Activated CD4-positive, alpha-beta T cell treated with anti-CD3 and anti-CD28 coated beads for 36 hours (primary cell): ENCODE data around the gene COL6A2. TPM values are rescaled to one million over a fixed set of nuclear protein-coding genes. Genes with fewer than 3 reads are reported as not detected.

Source experiments
- ATAC-seq: fragments of 200-7000 bp; cut with Tn5 transposase; one replicate; pipeline ENCODE4 v1.10.0; 2021; ENCODE audit warnings: mild to moderate bottlenecking, moderate library complexity
- CTCF ChIA-PET: fragments of 350-600 bp; sonication (Branson Sonifier 250); formaldehyde crosslinking; loops from one replicate; lab custom pipeline; 2021; ENCODE audit warnings: antibody characterized with exemption; lab: Charles Lee
- POLR2A ChIA-PET: fragments of 350-600 bp; sonication (Branson Sonifier 250); formaldehyde crosslinking; loops from one replicate; lab custom pipeline; 2021; ENCODE audit warnings: antibody characterized with exemption, inconsistent platforms; lab: Charles Lee
- DNase-seq: peaks from one replicate; pipeline ENCODE4 v3.0.0-alpha.2; 2020
- H3K27ac Mint-ChIP-seq: one replicate; pipeline ENCODE4 v1.8.0; 2021; ENCODE audit warnings: mixed read lengths
- H3K27me3 Mint-ChIP-seq: one replicate; pipeline ENCODE4 v1.8.0; 2021; ENCODE audit warnings: mixed read lengths
- H3K36me3 Mint-ChIP-seq: one replicate; pipeline ENCODE4 v1.8.0; 2021; ENCODE audit warnings: low read depth, mixed read lengths
- H3K4me1 Mint-ChIP-seq: one replicate; pipeline ENCODE4 v1.8.0; 2021; ENCODE audit warnings: mixed read lengths
- H3K4me3 Mint-ChIP-seq: one replicate; pipeline ENCODE4 v1.8.0; 2021; ENCODE audit warnings: mild to moderate bottlenecking, moderate library complexity, mixed read lengths
- H3K9me3 Mint-ChIP-seq: one replicate; pipeline ENCODE4 v1.8.0; 2021; ENCODE audit warnings: low read depth, mixed read lengths
- intact Hi-C, 2 experiments: fragments of 100-400 bp; cut with DNase I in 1 of 2; cut with micrococcal nuclease in 1 of 2; formaldehyde crosslinking; loops; one replicate each; pipeline versions ENCODE4 v1.14.2 to v1.15.1; 2022 to 2024; cut with DNase I, micrococcal nuclease
- total RNA-seq, 2 experiments: library from RNA; stranded (reverse); gene quantifications; one replicate each; pipeline ENCODE4 v1.2.3, GENCODE V29; 2021

The COL6A2 gene
- total RNA-seq, 2 experiments from 2014 or later = 3.3 to 3.4 TPM

DNA sequence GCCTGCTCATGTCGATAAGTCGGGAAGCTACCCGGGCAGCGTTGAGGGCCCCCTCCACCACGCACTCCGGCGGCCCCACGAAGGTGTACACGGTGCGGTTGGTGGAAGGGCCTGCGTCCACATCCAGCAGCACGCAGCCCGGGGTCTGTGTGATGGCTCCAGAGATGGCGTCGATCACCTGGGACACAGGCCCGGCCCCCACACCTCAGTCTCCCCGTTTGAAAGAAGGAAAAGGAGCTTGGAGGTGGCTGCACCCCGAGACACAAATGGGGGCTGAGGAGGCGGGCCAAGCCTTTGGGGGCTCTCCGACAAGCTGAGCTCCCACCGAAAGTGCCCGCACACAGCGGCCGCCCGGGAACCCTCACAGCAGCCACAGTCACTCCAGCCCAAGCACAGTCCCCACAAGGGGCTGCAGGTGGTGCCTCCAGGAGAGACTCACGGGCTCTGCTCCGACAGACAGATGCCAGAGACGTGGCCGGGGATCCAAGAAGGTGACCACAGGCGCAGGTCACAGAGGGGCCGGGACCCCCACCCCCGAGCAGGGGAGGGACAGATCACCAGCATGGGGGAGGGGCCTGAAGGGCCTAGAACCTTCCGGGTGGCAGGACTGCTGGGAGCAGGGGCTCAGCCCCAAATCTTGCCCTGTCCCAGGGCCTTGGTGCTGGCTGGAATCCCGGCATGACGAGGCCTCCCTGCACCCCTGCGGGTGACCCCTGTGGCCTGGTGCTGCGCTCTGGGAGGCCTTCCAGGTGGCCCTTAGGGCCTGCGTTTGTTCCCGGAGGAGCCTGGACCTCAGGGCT lies 56.4 kb downstream of the COL6A2 start:
- no peak for ATAC-seq
- no peak overlapping the region for H3K27ac Mint-ChIP-seq
- no peaks in the 10 kb centered on the region for H3K36me3 Mint-ChIP-seq
- no peaks in the 10 kb centered on the region for H3K27me3 Mint-ChIP-seq
- no peaks in the 10 kb centered on the region for H3K9me3 Mint-ChIP-seq
- ChIA-PET CTCF (interaction anchor here (2.3 kb wide), 1 partner anchor 11 kb away, joined by 18 read pairs; no protein-coding TSS in a partner anchor), POLR2A (interaction anchor here (1.6 kb wide), 1 partner anchor 10 kb away, joined by 4 read pairs; no protein-coding TSS in a partner anchor)
- intact Hi-C loops = no loop called here
- peak; percentile 2 for DNase-seq
- no peak overlapping the region for H3K4me3 Mint-ChIP-seq
- H3K4me1 Mint-ChIP-seq = no peaks in the 10 kb centered on the region

GRCh38 chr21:46154955-46155513 lies 57.1 kb downstream of the COL6A2 start:
- Mint-ChIP-seq H3K27ac (no peak overlapping the region), H3K27me3 (no peaks in the 10 kb centered on the region), H3K9me3 (no peaks in the 10 kb centered on the region), H3K4me3 (no peak overlapping the region), H3K36me3 (no peaks in the 10 kb centered on the region), H3K4me1 (no peaks in the 10 kb centered on the region)
- CTCF ChIA-PET = no interaction called here
- intact Hi-C loops = no loop called here
- POLR2A ChIA-PET = no interaction called here
- DNase-seq (no peak), ATAC-seq (no peak)

GRCh38 chr21:46155514-46156377 lies 57.8 kb downstream of the COL6A2 start, which contains the start of gene FTCD:
Gene FTCD, minus strand, starts transcription at chr21:46155579. Its CDS starts 56 bp downstream, at chr21:46155523.
- Mint-ChIP-seq H3K36me3 (no peaks in the 10 kb centered on the region), H3K27ac (no peak within 1 kb of the TSS), H3K27me3 (no peaks in the 10 kb centered on the region), H3K9me3 (no peaks in the 10 kb centered on the region), H3K4me3 (no peak within 1 kb of the TSS), H3K4me1 (no peaks in the 10 kb centered on the region)
- ChIA-PET CTCF (no interaction called here), POLR2A (no interaction called here)
- DNase-seq = peak; percentile 1
- no peak for ATAC-seq
- intact Hi-C loops = no loop called here

DNA sequence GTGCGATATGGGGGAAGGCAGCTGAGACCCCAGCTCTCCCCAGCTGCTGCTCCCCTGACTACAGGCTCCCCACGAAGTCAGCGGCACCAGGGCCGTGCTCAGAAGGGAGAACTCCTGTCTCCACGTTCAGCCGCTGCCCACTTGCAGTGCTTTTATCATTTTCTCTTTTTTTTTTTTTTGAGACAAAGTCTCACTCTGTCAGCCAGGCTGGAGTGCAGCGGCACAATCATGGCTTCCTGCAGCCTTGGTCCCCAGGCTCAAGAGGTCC lies 58.4 kb downstream of the COL6A2 start:
- Mint-ChIP-seq H3K4me1 (no peaks in the 10 kb centered on the region), H3K27ac (no peak overlapping the region), H3K27me3 (no peaks in the 10 kb centered on the region), H3K4me3 (no peak overlapping the region), H3K9me3 (no peaks in the 10 kb centered on the region), H3K36me3 (no peaks in the 10 kb centered on the region)
- DNase-seq (no peak), ATAC-seq (no peak)
- ChIA-PET CTCF (no interaction called here), POLR2A (no interaction called here)
- intact Hi-C loops = no loop called here

- DNase-seq = no peak
- intact Hi-C loops = no loop called here
- H3K9me3 Mint-ChIP-seq = no peaks in the 10 kb centered on the region
- H3K27me3 Mint-ChIP-seq = no peaks in the 10 kb centered on the region
- ATAC-seq = no peak
- H3K27ac Mint-ChIP-seq = no peak overlapping the region
- H3K4me3 Mint-ChIP-seq = no peak overlapping the region
- no peaks in the 10 kb centered on the region for H3K36me3 Mint-ChIP-seq
- no peaks in the 10 kb centered on the region for H3K4me1 Mint-ChIP-seq
- POLR2A ChIA-PET = no interaction called here
- CTCF ChIA-PET = no interaction called here
Measured at GRCh38 chr21:46156678-46157077, 58.8 kb downstream of the COL6A2 start.

GRCh38 chr21:46157396-46157986 lies 59.6 kb downstream of the COL6A2 start:
- no peak overlapping the region for H3K4me3 Mint-ChIP-seq
- H3K27me3 Mint-ChIP-seq = no peaks in the 10 kb centered on the region
- H3K36me3 Mint-ChIP-seq = no peaks in the 10 kb centered on the region
- DNase-seq = no peak
- intact Hi-C loops = no loop called here
- H3K27ac Mint-ChIP-seq = no peak overlapping the region
- ChIA-PET POLR2A (no interaction called here), CTCF (interaction anchor here (1.2 kb wide), 2 partner anchors 8 to 15 kb away, joined by 3 read pairs; no protein-coding TSS in a partner anchor)
- no peaks in the 10 kb centered on the region for H3K9me3 Mint-ChIP-seq
- ATAC-seq = no peak
- no peaks in the 10 kb centered on the region for H3K4me1 Mint-ChIP-seq

- no peak for DNase-seq
- Mint-ChIP-seq H3K27ac (no peak overlapping the region), H3K9me3 (no peaks in the 10 kb centered on the region)
Measured at GRCh38 chr21:46157987-46158451, 60.1 kb downstream of the COL6A2 start.

DNA sequence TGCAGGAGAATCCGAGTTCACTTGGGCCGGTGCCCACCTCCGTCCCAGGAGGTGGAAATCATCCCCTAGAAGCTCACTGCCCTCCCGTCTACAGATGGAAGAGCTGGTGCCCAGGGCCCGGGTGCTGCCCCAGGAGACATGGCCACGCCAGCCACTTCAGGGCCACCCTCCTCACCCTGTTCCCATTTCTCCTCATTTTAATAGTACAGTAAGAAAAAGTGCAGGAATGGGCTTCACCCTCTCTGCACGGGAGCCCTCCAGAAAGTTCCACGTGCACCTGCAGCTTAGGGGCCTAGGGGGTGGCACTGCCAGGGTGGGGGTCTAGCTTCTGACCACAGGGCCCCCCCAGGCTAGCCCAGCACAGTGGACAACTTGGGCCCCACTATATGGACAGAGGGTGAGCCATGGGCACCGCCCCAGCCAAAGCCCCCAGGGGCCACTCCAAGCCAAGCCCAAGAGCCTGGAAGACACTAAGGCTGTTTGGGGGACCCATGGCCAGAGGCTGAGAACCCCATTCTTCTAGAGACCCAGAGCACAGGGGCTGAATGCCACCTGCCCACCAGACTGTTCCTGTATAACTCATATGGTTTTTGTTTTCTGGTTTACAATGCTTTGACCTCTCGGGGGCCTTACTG lies 60.9 kb downstream of the COL6A2 start:
- Mint-ChIP-seq H3K36me3 (no peaks in the 10 kb centered on the region), H3K4me3 (no peak overlapping the region), H3K27ac (no peak overlapping the region), H3K27me3 (no peaks in the 10 kb centered on the region), H3K4me1 (no peaks in the 10 kb centered on the region), H3K9me3 (no peaks in the 10 kb centered on the region)
- DNase-seq (no peak), ATAC-seq (no peak)
- CTCF ChIA-PET = interaction anchor here (0.6 to 1.2 kb wide), 3 partner anchors 9 to 116 kb away, joined by 3 read pairs; no protein-coding TSS in a partner anchor
- intact Hi-C loops = no loop called here
- POLR2A ChIA-PET = interaction anchor here (0.7 kb wide), 1 partner anchor 15 kb away, joined by 4 read pairs; no protein-coding TSS in a partner anchor

More at GRCh38 chr21:46157987-46158451, 60.1 kb downstream of the COL6A2 start:
- CTCF ChIA-PET = interaction anchor here (1.2 kb wide), 2 partner anchors 8 to 15 kb away, joined by 3 read pairs; no protein-coding TSS in a partner anchor
- intact Hi-C loops = no loop called here
- ATAC-seq = no peak
- POLR2A ChIA-PET = interaction anchor here (0.7 kb wide), 1 partner anchor 14 kb away, joined by 4 read pairs; no protein-coding TSS in a partner anchor
- Mint-ChIP-seq H3K36me3 (no peaks in the 10 kb centered on the region), H3K4me1 (no peaks in the 10 kb centered on the region), H3K4me3 (no peak overlapping the region), H3K27me3 (no peaks in the 10 kb centered on the region)

- H3K9me3 Mint-ChIP-seq = no peaks in the 10 kb centered on the region
- no peak overlapping the region for H3K27ac Mint-ChIP-seq
- ChIA-PET CTCF (no interaction called here), POLR2A (interaction anchor here (1.2 kb wide), 1 partner anchor 16 kb away, joined by 3 read pairs; no protein-coding TSS in a partner anchor)
- H3K4me3 Mint-ChIP-seq = no peak overlapping the region
- DNase-seq (no peak), ATAC-seq (no peak)
- no peaks in the 10 kb centered on the region for H3K27me3 Mint-ChIP-seq
- no peaks in the 10 kb centered on the region for H3K4me1 Mint-ChIP-seq
- intact Hi-C loops = no loop called here
- H3K36me3 Mint-ChIP-seq = no peaks in the 10 kb centered on the region
Measured at GRCh38 chr21:46159390-46159789, 61.5 kb downstream of the COL6A2 start.

GRCh38 chr21:46159841-46160656 lies 62.1 kb downstream of the COL6A2 start:
- no peaks in the 10 kb centered on the region for H3K4me1 Mint-ChIP-seq
- H3K27me3 Mint-ChIP-seq = no peaks in the 10 kb centered on the region
- ChIA-PET POLR2A (interaction anchor here (1.2 kb wide), 1 partner anchor 17 kb away, joined by 3 read pairs; no protein-coding TSS in a partner anchor), CTCF (no interaction called here)
- H3K9me3 Mint-ChIP-seq = no peaks in the 10 kb centered on the region
- no peak overlapping the region for H3K27ac Mint-ChIP-seq
- H3K4me3 Mint-ChIP-seq = no peak overlapping the region
- ATAC-seq (no peak), DNase-seq (no peak)
- intact Hi-C loops = no loop called here
- no peaks in the 10 kb centered on the region for H3K36me3 Mint-ChIP-seq
